HepG2 (cell line): ENCODE results near the gene GRAMD2A. TPM values are rescaled to one million over a fixed set of nuclear protein-coding genes. Genes with fewer than 3 reads are reported as not detected.

Source experiments
- ATAC-seq: fragments of 200-7000 bp; cut with Tn5 transposase; 3 replicates; pipeline ENCODE4 v1.9.1; 2020; ENCODE audit warnings: mild to moderate bottlenecking, moderate library complexity
- BruUV-seq: library from RNA; stranded (reverse); fragments of 400-500 nt; replicated peaks from 2 replicates; lab custom pipeline; 2021; lab: Mats Ljungman, UMichigan
- CTCF ChIA-PET: fragments of 300-600 bp; formaldehyde crosslinking; extraction: SDS; loops from one replicate; lab custom pipeline; 2021; ENCODE audit warnings: low total read pairs, inconsistent platforms, low intra/inter-chr PET ratio; lab: Yijun Ruan, JAX
- POLR2A ChIA-PET: fragments of 350-600 bp; sonication (Branson Sonifier 250); formaldehyde crosslinking; loops from one replicate; lab custom pipeline; 2020; ENCODE audit warnings: antibody characterized with exemption, inconsistent platforms; lab: Yijun Ruan, JAX
- DNase-seq: peaks from one replicate; pipeline ENCODE4 v3.0.0-alpha.2; 2015; ENCODE audit warnings: low spot score
- FAIRE-seq: peaks from 3 replicates; lab custom pipeline; 2011; peaks lifted over from hg19 to GRCh38; lab: Jason Lieb, UNC
- H2AFZ ChIP-seq: one replicate; pipeline ENCODE4 v1.6.1; 2011; ENCODE audit warnings: low read length, inconsistent platforms
- H3K27ac ChIP-seq: fragments of 300-600 bp; 3 replicates; pipeline ENCODE4 v1.8.0; 2011; ENCODE audit warnings: mixed run types, mild to moderate bottlenecking, mixed read lengths, low read length, inconsistent platforms; ENCODE audit not compliant: insufficient read depth; ENCODE audit errors: extremely low read length
- H3K27me3 ChIP-seq, 2 experiments: fragments of 200-600 bp in 1 of 2; 2 replicates in 1 of 2; 3 replicates in 1 of 2; pipeline versions ENCODE4 v1.6.0 to v1.8.0; 2011; ENCODE audit warnings: low read length in 2 of 2, mild to moderate bottlenecking in 2 of 2, moderate library complexity in 2 of 2, inconsistent platforms in 1 of 2; ENCODE audit not compliant: insufficient read depth in 2 of 2, control insufficient read depth in 1 of 2
- H3K36me3 ChIP-seq, 2 experiments: fragments of 200-600 bp in 1 of 2; replicated peaks in 1 of 2; 2 replicates in 1 of 2; 3 replicates in 1 of 2; pipeline versions ENCODE4 v1.5.1 to v1.8.0; 2011; ENCODE audit warnings: low read length in 2 of 2, inconsistent platforms in 1 of 2; ENCODE audit not compliant: insufficient read depth in 2 of 2, control insufficient read depth in 1 of 2
- H3K4me1 ChIP-seq: 2 replicates; pipeline ENCODE4 v1.5.1; 2012; ENCODE audit warnings: low read length, inconsistent platforms; ENCODE audit not compliant: insufficient read depth
- H3K4me2 ChIP-seq: 2 replicates; pipeline ENCODE4 v1.6.0; 2011; ENCODE audit warnings: low read depth, low read length, inconsistent platforms
- H3K4me3 ChIP-seq, 3 experiments: fragments of 200-600 bp in 1 of 3; sonication (generic), shearing (Covaris generic) in 1 of 3; replicated peaks in 1 of 3; 2 replicates each; pipeline ENCODE4 v1.5.1; 2011 to 2016; ENCODE audit warnings: low read length in 3 of 3, inconsistent platforms in 2 of 3, low read depth in 2 of 3, mild to moderate bottlenecking in 2 of 3, control low read depth in 1 of 3, mixed read lengths in 1 of 3; ENCODE audit not compliant: insufficient read depth in 1 of 3
- H3K79me2 ChIP-seq: one replicate; pipeline ENCODE4 v1.6.1; 2011; ENCODE audit warnings: low read length, inconsistent platforms; ENCODE audit not compliant: insufficient read depth
- H3K9ac ChIP-seq: 2 replicates; pipeline ENCODE4 v1.6.0; 2011; ENCODE audit warnings: mild to moderate bottlenecking, low read depth, low read length, inconsistent platforms; ENCODE audit not compliant: insufficient read depth
- H3K9me3 ChIP-seq: 2 replicates; pipeline ENCODE4 v1.5.1; 2012; ENCODE audit warnings: mild to moderate bottlenecking, low read length
- H4K20me1 ChIP-seq: 2 replicates; pipeline ENCODE4 v1.6.0; 2011; ENCODE audit warnings: inconsistent platforms, mild to moderate bottlenecking, low read length, moderate library complexity; ENCODE audit not compliant: insufficient read depth
- CAMTA2 ChIP-seq: sonication (generic); formaldehyde crosslinking; IDR thresholded peaks from 2 replicates; pipeline ENCODE4 v1.4.0; 2020; ENCODE audit warnings: mild to moderate bottlenecking, missing genetic modification reagents, borderline replicate concordance
- CEBPB ChIP-seq: IDR thresholded peaks from 2 replicates; pipeline ENCODE4 v1.6.1; 2011; ENCODE audit warnings: low read depth, low read length, improper control_type of control experiment, borderline replicate concordance
- DNMT1 ChIP-seq: sonication (generic); formaldehyde crosslinking; IDR thresholded peaks from 2 replicates; pipeline ENCODE4 v1.5.1; 2020; ENCODE audit warnings: mild to moderate bottlenecking, missing genetic modification reagents
- FOXA1 ChIP-seq, 2 experiments: fragments of 450-650 bp in 1 of 2; sonication (generic) in 1 of 2; formaldehyde crosslinking in 1 of 2; IDR thresholded peaks; 2 replicates each; pipeline versions ENCODE4 v1.4.0 to v1.6.1; 2016 to 2020; ENCODE audit warnings: missing genetic modification reagents in 1 of 2
- HHEX ChIP-seq: IDR thresholded peaks from 2 replicates; pipeline ENCODE4 v1.6.1; 2016; ENCODE audit warnings: control low read depth
- KLF9 ChIP-seq: IDR thresholded peaks from 2 replicates; pipeline ENCODE4 v1.6.1; 2016; ENCODE audit warnings: low read depth
- MLXIP ChIP-seq: sonication (generic); formaldehyde crosslinking; IDR thresholded peaks from 2 replicates; pipeline ENCODE4 v1.9.0; 2021; ENCODE audit warnings: missing genetic modification reagents, borderline replicate concordance
- NFIC ChIP-seq: IDR thresholded peaks from 2 replicates; pipeline ENCODE4 v1.6.1; 2012; ENCODE audit warnings: mild to moderate bottlenecking, low read length, inconsistent platforms
- POGK ChIP-seq: sonication (generic); formaldehyde crosslinking; conservative IDR thresholded peaks from 2 replicates; pipeline ENCODE4 v1.8.0; 2022; ENCODE audit warnings: mild to moderate bottlenecking, moderate library complexity, missing genetic modification reagents
- RARA ChIP-seq: IDR thresholded peaks from 2 replicates; pipeline ENCODE4 v1.6.1; 2016; ENCODE audit warnings: missing genetic modification reagents, missing compliant biosample characterization
- RFXANK ChIP-seq: IDR thresholded peaks from 2 replicates; pipeline ENCODE4 v1.6.1; 2016
- SOX13 ChIP-seq, 3 experiments: fragments of 450-650 bp in 1 of 3; sonication (generic) in 1 of 3; formaldehyde crosslinking in 1 of 3; IDR thresholded peaks in 2 of 3; conservative IDR thresholded peaks in 1 of 3; 2 replicates each; pipeline versions ENCODE4 v1.5.0 to v1.6.1; 2016 to 2020; ENCODE audit warnings: antibody characterized with exemption in 1 of 3, mild to moderate bottlenecking in 1 of 3, missing compliant biosample characterization in 1 of 3, missing genetic modification reagents in 1 of 3, moderate library complexity in 1 of 3
- SOX5 ChIP-seq: IDR thresholded peaks from 2 replicates; pipeline ENCODE4 v1.6.1; 2016; ENCODE audit warnings: borderline replicate concordance
- TOE1 ChIP-seq: sonication (generic); formaldehyde crosslinking; IDR thresholded peaks from 2 replicates; pipeline ENCODE4 v1.4.0; 2020; ENCODE audit warnings: mild to moderate bottlenecking, missing genetic modification reagents
- ZNF12 ChIP-seq: sonication (generic); formaldehyde crosslinking; IDR thresholded peaks from 2 replicates; pipeline ENCODE4 v1.5.0; 2020; ENCODE audit warnings: missing genetic modification reagents
- ZNF143 ChIP-seq: sonication (generic); formaldehyde crosslinking; IDR thresholded peaks from 2 replicates; pipeline ENCODE4 v1.4.0; 2020; ENCODE audit warnings: missing genetic modification reagents
- ZNF3 ChIP-seq: IDR thresholded peaks from 2 replicates; pipeline ENCODE4 v1.7.0; 2017; ENCODE audit warnings: inconsistent platforms
- ZNF577 ChIP-seq: sonication (generic); formaldehyde crosslinking; IDR thresholded peaks from 2 replicates; pipeline ENCODE4 v1.4.0; 2020; ENCODE audit warnings: mild to moderate bottlenecking, low read depth, missing genetic modification reagents, borderline replicate concordance
- ZNF7 ChIP-seq: IDR thresholded peaks from 2 replicates; pipeline ENCODE4 v1.6.1; 2016; ENCODE audit warnings: missing biosample characterization, missing genetic modification reagents
- WGBS: methylation state at CpG from one replicate; pipeline ENCODE4 v1.1.6; 2017; ENCODE audit warnings: low lambda C conversion rate; 5-methylcytosine and 5-hydroxymethylcytosine counted together
- in situ Hi-C: cut with HindIII; loops from 2 replicates; pipeline ENCODE4 v1.10.0; 2017; ENCODE audit warnings: low pct_unique_long_range_greater_than_20kb; ENCODE audit not compliant: extremely low pct_ligation_motif_present
- intact Hi-C: fragments of 100-400 bp; cut with micrococcal nuclease; formaldehyde crosslinking; loops from one replicate; pipeline ENCODE4 v1.10.0; 2022; ENCODE audit not compliant: unreplicated experiment
- polyA plus RNA-seq, 8 experiments: library from polyadenylated mRNA; depleted of rRNA in 3 of 8; stranded (reverse) in 7 of 8; unstranded in 1 of 8; fragments of >200 nt; fragmentation: Illumina TruSeq in 4 of 8; extraction: Trizol in 4 of 8; gene quantifications; 2 replicates each; pipeline versions ENCODE4 v1.2.1 to v1.2.3, GENCODE V29; 2011 to 2016; ENCODE audit warnings: low read depth in 4 of 8, missing spikeins in 1 of 8, mixed read lengths in 1 of 8; ENCODE audit not compliant: insufficient read depth in 1 of 8
- total RNA-seq, 5 experiments: library from RNA; depleted of rRNA; stranded (reverse); fragments of >200 nt; fragmentation: Illumina TruSeq; extraction: Trizol; gene quantifications; 2 replicates each; pipeline ENCODE4 v1.2.3, GENCODE V29; 2016; ENCODE audit warnings: low read depth in 1 of 5
- TF ChIP-seq, protein P1 (sequence below): sonication (generic); formaldehyde crosslinking; IDR thresholded peaks from 2 replicates; pipeline ENCODE4 v1.5.0; 2020; ENCODE audit warnings: missing genetic modification reagents

Gene GRAMD2A
- total and polyA plus RNA-seq, 2 of the 13 experiments (the other 11 are each of a cell fraction or from before 2014, with no cell fraction given), result 0.04 TPM; not detected in 1

- FAIRE-seq, result no peak
- no peaks in the 10 kb centered on the region for H3K36me3 ChIP-seq
- peaks cover 2 to 7% of the 10 kb centered on the region in 2 experiments; a peak in 1 of 5 replicates for H3K27me3 ChIP-seq
- H3K4me3 ChIP-seq, result no peak overlapping the region
- in situ Hi-C loops, result no loop called here
- no peak overlapping the region for H3K9ac ChIP-seq
- H2AFZ ChIP-seq, result no peak overlapping the region
- no peaks in the 10 kb centered on the region for H3K9me3 ChIP-seq
- H3K4me2 ChIP-seq, result no peak overlapping the region
- no TSS peak for BruUV-seq
- no peak for ATAC-seq
- no peaks in the 10 kb centered on the region for H3K79me2 ChIP-seq
- DNase-seq, result peak; percentile 33
- H3K27ac ChIP-seq, result no peak overlapping the region
- ChIA-PET CTCF (no interaction called here), POLR2A (no interaction called here)
- H4K20me1 ChIP-seq, result no peaks in the 10 kb centered on the region
- intact Hi-C loops, result no loop called here
- WGBS, result 17% methylated on average over 4 of the region's 4 CpGs
- peaks cover 7% of the 10 kb centered on the region for H3K4me1 ChIP-seq
- TF ChIP-seq FOXA1 (IDR thresholded peaks at IDR 0.05), result no peak
- TF ChIP-seq FOXA1 (CRISPR knock-in tag; IDR thresholded peaks at IDR 0.05), result peak; percentile 36; the same call in 1 of the 2 replicates
- TF ChIP-seq CAMTA2 (CRISPR knock-in tag), result no peak
- TF ChIP-seq ZNF3 (CRISPR knock-in tag), result no peak
- no peak for TF ChIP-seq POGK (CRISPR knock-in tag)
- TF ChIP-seq ZNF12 (CRISPR knock-in tag), result no peak
- no peak for TF ChIP-seq CEBPB
- TF ChIP-seq HHEX (CRISPR knock-in tag), result peak; percentile 84
- no peak for TF ChIP-seq MLXIP (CRISPR knock-in tag)
- no peak for TF ChIP-seq ZNF577 (CRISPR knock-in tag)
- no peak for TF ChIP-seq ZNF7 (CRISPR knock-in tag)
- TF ChIP-seq DNMT1, result no peak
- TF ChIP-seq RARA, result 0 out of 2 replicates have a peak, but pooled peaks have one; percentile 17
- TF ChIP-seq ZNF143 (CRISPR knock-in tag), result no peak
- TF ChIP-seq RFXANK, result no peak
- no peak for TF ChIP-seq KLF9
- peak; percentile 58; the same call in 1 of the 2 replicates for TF ChIP-seq SOX13 (IDR thresholded peaks at IDR 0.05)
- peak in 1 of 2 experiments; percentile 96; a peak in 2 of 4 replicates for TF ChIP-seq SOX13 (CRISPR knock-in tag; conservative IDR thresholded peaks at IDR 0.05 in 1 of 2, IDR thresholded peaks at IDR 0.05 in 1 of 2)
- TF ChIP-seq, protein P1, sequence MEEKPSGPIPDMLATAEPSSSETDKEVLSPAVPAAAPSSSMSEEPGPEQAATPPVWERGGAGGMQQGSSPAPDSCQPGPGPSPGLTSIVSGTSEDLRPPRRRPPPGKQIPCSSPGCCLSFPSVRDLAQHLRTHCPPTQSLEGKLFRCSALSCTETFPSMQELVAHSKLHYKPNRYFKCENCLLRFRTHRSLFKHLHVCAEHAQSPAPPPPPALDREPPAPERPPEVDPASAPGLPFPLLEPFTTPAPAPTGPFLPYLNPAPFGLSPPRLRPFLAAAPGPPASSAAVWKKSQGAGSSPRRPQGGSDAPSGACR (CRISPR knock-in tag), result no peak
- TF ChIP-seq SOX5 (CRISPR knock-in tag), result peak; percentile 80
- no peak for TF ChIP-seq TOE1 (CRISPR knock-in tag)
- TF ChIP-seq NFIC, result 0 out of 2 replicates have a peak, but pooled peaks have one; percentile 28
Measured at GRCh38 chr15:72141171-72142084, 56.2 kb downstream of the GRAMD2A start.
